ENCODE results near the gene C5orf63.

DNA sequence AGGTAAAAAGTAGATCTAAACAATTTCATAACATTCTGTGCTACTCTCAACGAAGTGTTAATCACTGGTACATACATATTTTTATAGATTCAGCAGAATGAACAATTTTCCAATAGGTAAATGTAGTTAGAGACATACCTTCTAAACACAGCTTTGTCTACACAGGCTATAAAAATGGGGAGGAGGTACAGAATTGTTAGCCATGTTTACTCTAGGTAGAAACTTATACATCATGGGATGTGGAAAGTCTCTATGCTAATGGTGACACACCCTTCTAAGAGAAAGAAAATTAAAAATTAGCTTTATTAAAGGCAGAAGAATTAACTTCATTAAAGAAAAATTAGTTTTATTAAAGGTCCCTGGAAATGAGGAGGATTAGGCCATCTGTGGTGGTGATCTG lies 11.8 kb downstream of the C5orf63 start:
- TF ChIP-seq, protein P1, sequence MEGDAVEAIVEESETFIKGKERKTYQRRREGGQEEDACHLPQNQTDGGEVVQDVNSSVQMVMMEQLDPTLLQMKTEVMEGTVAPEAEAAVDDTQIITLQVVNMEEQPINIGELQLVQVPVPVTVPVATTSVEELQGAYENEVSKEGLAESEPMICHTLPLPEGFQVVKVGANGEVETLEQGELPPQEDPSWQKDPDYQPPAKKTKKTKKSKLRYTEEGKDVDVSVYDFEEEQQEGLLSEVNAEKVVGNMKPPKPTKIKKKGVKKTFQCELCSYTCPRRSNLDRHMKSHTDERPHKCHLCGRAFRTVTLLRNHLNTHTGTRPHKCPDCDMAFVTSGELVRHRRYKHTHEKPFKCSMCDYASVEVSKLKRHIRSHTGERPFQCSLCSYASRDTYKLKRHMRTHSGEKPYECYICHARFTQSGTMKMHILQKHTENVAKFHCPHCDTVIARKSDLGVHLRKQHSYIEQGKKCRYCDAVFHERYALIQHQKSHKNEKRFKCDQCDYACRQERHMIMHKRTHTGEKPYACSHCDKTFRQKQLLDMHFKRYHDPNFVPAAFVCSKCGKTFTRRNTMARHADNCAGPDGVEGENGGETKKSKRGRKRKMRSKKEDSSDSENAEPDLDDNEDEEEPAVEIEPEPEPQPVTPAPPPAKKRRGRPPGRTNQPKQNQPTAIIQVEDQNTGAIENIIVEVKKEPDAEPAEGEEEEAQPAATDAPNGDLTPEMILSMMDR (IDR thresholded peaks at IDR 0.05), result no peak
- TF ChIP-seq EP300 (IDR thresholded peaks at IDR 0.05) (no peak), POLR2A (IDR thresholded peaks at IDR 0.05) (no peak)
